OCI-LY1 (cell line): ENCODE results near the gene LARP1B.
"Not testable (repeated sequence)": the region's sequence is repeated elsewhere in the genome, so short reads cannot be mapped to it uniquely, and the experiment has no call there.

Experiments
- H2AFZ ChIP-seq: fragments of 200-600 bp; sonication (generic), shearing (Covaris generic); 2 replicates; pipeline ENCODE4 v1.6.0; 2014; ENCODE audit warnings: antibody characterized with exemption, mild to moderate bottlenecking, low read length
- H3F3A ChIP-seq: fragments of 200-600 bp; sonication (generic), shearing (Covaris generic); 2 replicates; pipeline ENCODE4 v1.6.0; 2014; ENCODE audit warnings: mild to moderate bottlenecking, antibody characterized with exemption, low read length, moderate library complexity; ENCODE audit not compliant: insufficient read depth
- H3K27ac ChIP-seq: fragments of 200-600 bp; sonication (generic); 2 replicates; pipeline ENCODE4 v1.5.1; 2014; ENCODE audit warnings: low read length, mixed run types, mild to moderate bottlenecking, low read depth; ENCODE audit not compliant: poor library complexity, severe bottlenecking
- H3K27me3 ChIP-seq: fragments of 200-600 bp; sonication (generic); 2 replicates; pipeline ENCODE4 v1.6.0; 2014; ENCODE audit warnings: antibody characterized with exemption, mild to moderate bottlenecking, low read length, moderate library complexity; ENCODE audit not compliant: insufficient read depth
- H3K36me3 ChIP-seq: fragments of 200-600 bp; sonication (generic); 2 replicates; pipeline ENCODE4 v1.6.1; 2014; ENCODE audit warnings: mild to moderate bottlenecking, antibody characterized with exemption, low read length, moderate library complexity, mixed read lengths; ENCODE audit not compliant: insufficient read depth
- H3K4me1 ChIP-seq: fragments of 200-600 bp; sonication (generic); 2 replicates; pipeline ENCODE4 v1.5.1; 2014; ENCODE audit warnings: mild to moderate bottlenecking, low read length, moderate library complexity; ENCODE audit not compliant: insufficient read depth, severe bottlenecking
- H3K4me2 ChIP-seq: fragments of 200-600 bp; sonication (generic), shearing (Covaris generic); 2 replicates; pipeline ENCODE4 v1.6.1; 2014; ENCODE audit warnings: low read length
- H3K4me3 ChIP-seq: fragments of 200-600 bp; sonication (generic); 2 replicates; pipeline ENCODE4 v1.5.1; 2014; ENCODE audit warnings: low read length, low read depth, mild to moderate bottlenecking, mixed read lengths; ENCODE audit not compliant: poor library complexity, severe bottlenecking
- H3K79me2 ChIP-seq: fragments of 200-600 bp; shearing (Covaris generic); 2 replicates; pipeline ENCODE4 v1.6.1; 2016; ENCODE audit warnings: mixed run types, low read length, mixed read lengths; ENCODE audit not compliant: insufficient read depth
- H3K9ac ChIP-seq: fragments of 200-600 bp; sonication (generic), shearing (Covaris generic); 2 replicates; pipeline ENCODE4 v1.6.1; 2014; ENCODE audit warnings: mild to moderate bottlenecking, low read length, mixed read lengths
- H3K9me2 ChIP-seq: fragments of 200-600 bp; sonication (generic), shearing (Covaris generic); 2 replicates; pipeline ENCODE4 v1.6.1; 2014; ENCODE audit warnings: low read depth, mild to moderate bottlenecking, low read length, mixed read lengths
- H3K9me3 ChIP-seq: fragments of 200-600 bp; shearing (Covaris generic); 2 replicates; pipeline ENCODE4 v1.6.1; 2014; ENCODE audit warnings: low read length, mixed read lengths
- H4K20me1 ChIP-seq: fragments of 200-600 bp; sonication (generic), shearing (Covaris generic); 2 replicates; pipeline ENCODE4 v1.6.0; 2016; ENCODE audit warnings: mild to moderate bottlenecking, low read length; ENCODE audit not compliant: insufficient read depth
- EZH2 ChIP-seq: fragments of 200-600 bp; sonication (generic), shearing (Covaris generic); IDR thresholded peaks from 2 replicates; pipeline ENCODE4 v1.8.0; 2017; ENCODE audit warnings: borderline replicate concordance, mixed run types, mild to moderate bottlenecking, antibody characterized with exemption, low read length, moderate library complexity, mixed read lengths
- TF ChIP-seq, protein P1 (sequence below): fragments of 200-600 bp; sonication (generic), shearing (Covaris generic); IDR thresholded peaks from 2 replicates; pipeline ENCODE4 v1.5.1; 2017; ENCODE audit warnings: mild to moderate bottlenecking, antibody characterized with exemption, low read length, moderate library complexity, mixed read lengths

Gene LARP1B

DNA sequence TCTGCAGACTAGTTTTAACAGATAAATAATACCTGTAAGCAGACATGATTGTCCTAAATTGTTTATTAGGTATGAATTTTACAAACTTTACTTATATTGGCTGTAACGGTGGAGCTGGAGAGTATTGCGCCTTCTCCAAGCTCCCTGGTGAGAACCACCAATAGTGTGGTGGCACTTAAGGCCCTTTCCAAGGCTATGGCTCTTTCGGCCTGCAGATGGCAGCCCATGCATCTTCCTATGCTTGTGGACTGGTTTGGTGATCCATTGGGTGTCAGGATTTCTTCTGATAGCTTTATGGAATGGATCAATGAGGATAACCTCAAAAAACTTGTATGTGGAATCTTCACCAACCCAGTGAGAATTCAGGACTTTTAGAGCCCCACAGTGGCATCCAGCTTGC is 7.8 kb downstream of the LARP1B start:
- H3K27me3 ChIP-seq = no peaks in the 10 kb centered on the region
- H4K20me1 ChIP-seq = no peaks in the 10 kb centered on the region
- TF ChIP-seq EZH2 = no peak
- TF ChIP-seq, protein P1, sequence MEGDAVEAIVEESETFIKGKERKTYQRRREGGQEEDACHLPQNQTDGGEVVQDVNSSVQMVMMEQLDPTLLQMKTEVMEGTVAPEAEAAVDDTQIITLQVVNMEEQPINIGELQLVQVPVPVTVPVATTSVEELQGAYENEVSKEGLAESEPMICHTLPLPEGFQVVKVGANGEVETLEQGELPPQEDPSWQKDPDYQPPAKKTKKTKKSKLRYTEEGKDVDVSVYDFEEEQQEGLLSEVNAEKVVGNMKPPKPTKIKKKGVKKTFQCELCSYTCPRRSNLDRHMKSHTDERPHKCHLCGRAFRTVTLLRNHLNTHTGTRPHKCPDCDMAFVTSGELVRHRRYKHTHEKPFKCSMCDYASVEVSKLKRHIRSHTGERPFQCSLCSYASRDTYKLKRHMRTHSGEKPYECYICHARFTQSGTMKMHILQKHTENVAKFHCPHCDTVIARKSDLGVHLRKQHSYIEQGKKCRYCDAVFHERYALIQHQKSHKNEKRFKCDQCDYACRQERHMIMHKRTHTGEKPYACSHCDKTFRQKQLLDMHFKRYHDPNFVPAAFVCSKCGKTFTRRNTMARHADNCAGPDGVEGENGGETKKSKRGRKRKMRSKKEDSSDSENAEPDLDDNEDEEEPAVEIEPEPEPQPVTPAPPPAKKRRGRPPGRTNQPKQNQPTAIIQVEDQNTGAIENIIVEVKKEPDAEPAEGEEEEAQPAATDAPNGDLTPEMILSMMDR = peak; percentile 39; the same call in 1 of the 2 replicates
- no peaks in the 10 kb centered on the region for H3K9me2 ChIP-seq
- no peak overlapping the region for H3K4me3 ChIP-seq
- H2AFZ ChIP-seq = no peak overlapping the region
- H3K4me1 ChIP-seq = peaks cover 5% of the 10 kb centered on the region
- H3K79me2 ChIP-seq = peaks cover 28% of the 10 kb centered on the region
- no peaks in the 10 kb centered on the region for H3K36me3 ChIP-seq
- no peaks in the 10 kb centered on the region for H3F3A ChIP-seq
- no peak overlapping the region for H3K27ac ChIP-seq
- no peak overlapping the region for H3K9ac ChIP-seq
- H3K9me3 ChIP-seq = no peaks in the 10 kb centered on the region
- no peak overlapping the region for H3K4me2 ChIP-seq

DNA sequence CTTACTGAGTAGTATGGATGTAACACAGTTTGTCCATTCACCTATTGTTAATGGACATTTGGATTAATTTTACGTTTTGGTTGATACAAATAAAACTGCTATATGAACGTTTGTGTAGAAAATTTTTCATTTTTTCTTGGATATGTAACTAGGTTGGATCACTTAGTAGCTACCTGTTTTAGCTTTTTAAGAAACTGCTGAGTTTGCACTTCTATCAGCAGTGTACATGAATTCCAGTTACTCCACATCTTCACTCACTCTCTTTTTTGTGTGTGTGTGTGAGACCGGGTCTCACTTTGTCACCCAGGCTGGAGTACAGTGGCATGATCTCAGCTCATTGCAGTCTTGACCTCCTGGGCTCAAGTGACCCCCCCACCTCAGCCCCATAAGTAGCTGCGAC is 15.4 kb downstream of the LARP1B start:
- no peaks in the 10 kb centered on the region for H3K9me2 ChIP-seq
- H3K79me2 ChIP-seq = 0 out of 2 replicates have a peak, but pooled peaks cover 5% of the 10 kb centered on the region
- no peak overlapping the region for H2AFZ ChIP-seq
- no peak overlapping the region for H3K27ac ChIP-seq
- H3K27me3 ChIP-seq = no peaks in the 10 kb centered on the region
- no peaks in the 10 kb centered on the region for H3F3A ChIP-seq
- H3K9ac ChIP-seq = no peak overlapping the region
- H3K4me3 ChIP-seq = no peak overlapping the region
- no peaks in the 10 kb centered on the region for H4K20me1 ChIP-seq
- peaks cover 29% of the 10 kb centered on the region for H3K36me3 ChIP-seq
- TF ChIP-seq, protein P1 = no peak
- no peak for TF ChIP-seq EZH2
- no peaks in the 10 kb centered on the region for H3K9me3 ChIP-seq
- H3K4me2 ChIP-seq = no peak overlapping the region
- no peaks in the 10 kb centered on the region for H3K4me1 ChIP-seq

DNA sequence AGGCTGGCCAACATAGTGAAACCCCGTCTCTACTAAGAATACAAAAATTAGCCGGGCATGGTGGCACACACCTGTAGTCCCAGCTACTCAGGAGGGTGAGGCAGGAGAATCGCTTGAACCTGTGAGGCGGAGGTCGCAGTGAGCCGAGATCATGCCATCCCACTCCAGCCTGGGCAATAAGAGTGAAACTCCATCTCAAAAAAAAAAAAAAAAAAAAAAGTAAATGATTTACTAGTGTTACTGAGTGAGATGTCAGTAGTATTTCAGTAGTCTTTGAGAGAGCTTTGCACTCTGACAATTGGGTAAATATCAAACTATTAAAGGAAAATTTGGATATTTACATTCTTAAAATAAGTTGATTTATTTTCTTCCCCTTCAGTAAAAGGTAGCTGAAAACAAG is 34.2 kb downstream of the LARP1B start:
- not testable (repeated sequence) for H3K27me3 ChIP-seq, H2AFZ ChIP-seq, H4K20me1 ChIP-seq, H3K4me2 ChIP-seq, H3K79me2 ChIP-seq, H3K27ac ChIP-seq, H3K4me1 ChIP-seq, H3K9me3 ChIP-seq, H3K9ac ChIP-seq, H3K4me3 ChIP-seq, H3K9me2 ChIP-seq, H3F3A ChIP-seq
- peaks cover 32% of the 10 kb centered on the region for H3K36me3 ChIP-seq

DNA sequence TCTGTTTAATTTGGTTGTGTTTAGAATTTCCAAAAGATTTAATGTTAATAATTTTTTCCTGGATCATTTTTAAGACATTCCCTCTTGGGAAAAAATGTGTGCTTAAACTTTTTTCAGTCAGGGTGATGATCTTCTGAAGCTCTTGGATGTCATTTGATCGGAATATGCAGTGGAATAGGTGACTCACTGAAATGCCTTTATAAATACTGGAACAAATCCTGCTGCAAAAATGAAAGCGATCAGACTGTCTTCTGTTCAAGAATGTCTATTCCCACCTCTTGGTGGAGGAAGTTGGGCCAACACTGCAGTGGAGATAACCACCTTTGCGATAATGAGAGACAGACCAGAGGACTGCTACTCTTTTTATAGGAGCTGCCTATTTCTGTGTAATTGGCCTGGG is 46.7 kb downstream of the LARP1B start:
- no peak overlapping the region for H3K9ac ChIP-seq
- no peaks in the 10 kb centered on the region for H3K9me3 ChIP-seq
- H3K4me2 ChIP-seq = no peak overlapping the region
- no peaks in the 10 kb centered on the region for H3K4me1 ChIP-seq
- no peaks in the 10 kb centered on the region for H3K79me2 ChIP-seq
- H3K36me3 ChIP-seq = peaks cover 16% of the 10 kb centered on the region
- H4K20me1 ChIP-seq = no peaks in the 10 kb centered on the region
- no peak overlapping the region for H3K4me3 ChIP-seq
- TF ChIP-seq, protein P1 = no peak
- TF ChIP-seq EZH2 = no peak
- no peaks in the 10 kb centered on the region for H3F3A ChIP-seq
- H3K27me3 ChIP-seq = no peaks in the 10 kb centered on the region
- no peak overlapping the region for H3K27ac ChIP-seq
- H3K9me2 ChIP-seq = no peaks in the 10 kb centered on the region
- H2AFZ ChIP-seq = no peak overlapping the region
